ENCODE data around the gene SMIM27.

DNA sequence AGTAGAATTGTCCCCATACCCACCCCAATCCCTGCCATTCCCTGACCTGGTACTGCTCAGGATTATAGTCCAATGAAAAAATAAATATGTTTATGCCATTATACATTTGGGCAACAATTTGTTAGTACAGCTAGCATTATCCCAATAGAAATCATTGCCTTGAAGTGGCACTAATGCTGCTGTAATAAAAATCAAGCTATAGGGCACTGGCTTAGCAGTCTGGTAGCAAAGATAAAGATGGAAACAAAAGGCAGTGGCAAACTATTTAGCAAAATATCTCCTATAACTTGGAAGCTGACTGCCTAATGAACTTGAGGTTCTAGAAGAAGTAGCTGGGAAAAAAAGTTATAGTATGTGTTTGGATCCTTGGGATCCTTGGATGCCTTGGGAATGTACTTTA lies 2.5 kb downstream of the SMIM27 start:
- no peak for TF ChIP-seq CTCF (CRISPR knock-in tag; IDR thresholded peaks at IDR 0.05)
- TF ChIP-seq, protein P1, sequence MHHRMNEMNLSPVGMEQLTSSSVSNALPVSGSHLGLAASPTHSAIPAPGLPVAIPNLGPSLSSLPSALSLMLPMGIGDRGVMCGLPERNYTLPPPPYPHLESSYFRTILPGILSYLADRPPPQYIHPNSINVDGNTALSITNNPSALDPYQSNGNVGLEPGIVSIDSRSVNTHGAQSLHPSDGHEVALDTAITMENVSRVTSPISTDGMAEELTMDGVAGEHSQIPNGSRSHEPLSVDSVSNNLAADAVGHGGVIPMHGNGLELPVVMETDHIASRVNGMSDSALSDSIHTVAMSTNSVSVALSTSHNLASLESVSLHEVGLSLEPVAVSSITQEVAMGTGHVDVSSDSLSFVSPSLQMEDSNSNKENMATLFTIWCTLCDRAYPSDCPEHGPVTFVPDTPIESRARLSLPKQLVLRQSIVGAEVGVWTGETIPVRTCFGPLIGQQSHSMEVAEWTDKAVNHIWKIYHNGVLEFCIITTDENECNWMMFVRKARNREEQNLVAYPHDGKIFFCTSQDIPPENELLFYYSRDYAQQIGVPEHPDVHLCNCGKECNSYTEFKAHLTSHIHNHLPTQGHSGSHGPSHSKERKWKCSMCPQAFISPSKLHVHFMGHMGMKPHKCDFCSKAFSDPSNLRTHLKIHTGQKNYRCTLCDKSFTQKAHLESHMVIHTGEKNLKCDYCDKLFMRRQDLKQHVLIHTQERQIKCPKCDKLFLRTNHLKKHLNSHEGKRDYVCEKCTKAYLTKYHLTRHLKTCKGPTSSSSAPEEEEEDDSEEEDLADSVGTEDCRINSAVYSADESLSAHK (CRISPR knock-in tag; IDR thresholded peaks at IDR 0.05; ENCODE audit: borderline replicate concordance) = no peak
- no peak for TF ChIP-seq PBX3 (CRISPR knock-in tag; IDR thresholded peaks at IDR 0.05; ENCODE audit: borderline replicate concordance)
- TF ChIP-seq FOXM1 (CRISPR knock-in tag; IDR thresholded peaks at IDR 0.05) = no peak
- no peak for TF ChIP-seq ZNF263 (CRISPR knock-in tag; IDR thresholded peaks at IDR 0.05)
- TF ChIP-seq ZBTB10 (CRISPR knock-in tag; IDR thresholded peaks at IDR 0.05; ENCODE audit: borderline replicate concordance) = no peak
- no peak for TF ChIP-seq ESRRA (CRISPR knock-in tag; IDR thresholded peaks at IDR 0.05; ENCODE audit: low read depth)
- TF ChIP-seq, protein P2, sequence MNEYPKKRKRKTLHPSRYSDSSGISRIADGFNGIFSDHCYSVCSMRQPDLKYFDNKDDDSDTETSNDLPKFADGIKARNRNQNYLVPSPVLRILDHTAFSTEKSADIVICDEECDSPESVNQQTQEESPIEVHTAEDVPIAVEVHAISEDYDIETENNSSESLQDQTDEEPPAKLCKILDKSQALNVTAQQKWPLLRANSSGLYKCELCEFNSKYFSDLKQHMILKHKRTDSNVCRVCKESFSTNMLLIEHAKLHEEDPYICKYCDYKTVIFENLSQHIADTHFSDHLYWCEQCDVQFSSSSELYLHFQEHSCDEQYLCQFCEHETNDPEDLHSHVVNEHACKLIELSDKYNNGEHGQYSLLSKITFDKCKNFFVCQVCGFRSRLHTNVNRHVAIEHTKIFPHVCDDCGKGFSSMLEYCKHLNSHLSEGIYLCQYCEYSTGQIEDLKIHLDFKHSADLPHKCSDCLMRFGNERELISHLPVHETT (CRISPR knock-in tag; conservative IDR thresholded peaks at IDR 0.05) = no peak
- no peak for TF ChIP-seq YY1 (IDR thresholded peaks at IDR 0.05; ENCODE audit: insufficient read depth, insufficient replicate concordance, low read depth, low read length)
- no peak for TF ChIP-seq POLR2AphosphoS5 (IDR thresholded peaks at IDR 0.05; ENCODE audit: low read depth, low read length)

Measured in HepG2 (cell line).